K562 (cell line): ENCODE data around the gene ZNF442. TPM values are rescaled to one million over a fixed set of nuclear protein-coding genes. Genes with fewer than 3 reads are reported as not detected.
A peak's percentile ranks its signal among the peaks of the same experiment; 100 is the strongest.

Source experiments
- BHLHE40 ChIP-seq: IDR thresholded peaks from 2 replicates; pipeline ENCODE4 v1.6.1; 2011; ENCODE audit warnings: low read length, improper control_type of control experiment
- BRCA1 ChIP-seq, 2 experiments: fragments of 450-650 bp in 1 of 2; sonication (generic) in 1 of 2; formaldehyde crosslinking in 1 of 2; IDR thresholded peaks; 2 replicates each; pipeline versions ENCODE4 v1.5.0 to v1.6.1; 2017 to 2020; ENCODE audit warnings: mild to moderate bottlenecking in 1 of 2, missing genetic modification reagents in 1 of 2
- CGGBP1 ChIP-seq: fragments of 250-450 bp; sonication (Bioruptor Pico); IDR thresholded peaks from 2 replicates; pipeline ENCODE4 v1.9.0; 2021; ENCODE audit warnings: mild to moderate bottlenecking
- FUS ChIP-seq: fragments of 200-400 bp; formaldehyde crosslinking; optimal IDR thresholded peaks from 2 replicates; pipeline ENCODE3; 2017; ENCODE audit warnings: low read depth, low read length
- HSF4 ChIP-seq: fragments of 250-450 bp; sonication (Bioruptor Pico); IDR thresholded peaks from 2 replicates; pipeline ENCODE4 v2.1.2; 2022; ENCODE audit warnings: mild to moderate bottlenecking, moderate library complexity, borderline replicate concordance
- KDM5B ChIP-seq: fragments of 200-600 bp; sonication (generic); IDR thresholded peaks from 2 replicates; pipeline ENCODE4 v1.6.1; 2012; ENCODE audit warnings: low read depth, mild to moderate bottlenecking, moderate library complexity, low read length, control low read depth, inconsistent platforms; ENCODE audit not compliant: insufficient replicate concordance
- LCOR ChIP-seq: sonication (generic); formaldehyde crosslinking; IDR thresholded peaks from 2 replicates; pipeline ENCODE4 v1.8.0; 2022; ENCODE audit warnings: mild to moderate bottlenecking, missing genetic modification reagents
- MBD2 ChIP-seq: sonication (generic); IDR thresholded peaks from 2 replicates; pipeline ENCODE4 v1.6.1; 2016; ENCODE audit warnings: low read depth, borderline replicate concordance
- MGA ChIP-seq: fragments of 450-650 bp; IDR thresholded peaks from 2 replicates; pipeline ENCODE4 v1.6.1; 2016; ENCODE audit warnings: mild to moderate bottlenecking, moderate library complexity
- NBN ChIP-seq: fragments of 450-650 bp; IDR thresholded peaks from 2 replicates; pipeline ENCODE4 v1.6.1; 2016; ENCODE audit warnings: low read depth, mild to moderate bottlenecking
- NONO ChIP-seq, 2 experiments: fragments of 200-400 bp in 1 of 2; fragments of 450-650 bp in 1 of 2; formaldehyde crosslinking in 1 of 2; IDR thresholded peaks; 2 replicates each; pipeline ENCODE4 v1.6.1; 2017; ENCODE audit warnings: low read depth in 2 of 2, mild to moderate bottlenecking in 2 of 2, moderate library complexity in 2 of 2, low read length in 1 of 2
- SMARCA4 ChIP-seq: fragments of 450-650 bp; IDR thresholded peaks from 2 replicates; pipeline ENCODE4 v1.6.1; 2016
- SNAPC5 ChIP-seq: fragments of 250-450 bp; sonication (Bioruptor Pico); IDR thresholded peaks from 2 replicates; pipeline ENCODE4 v1.8.0; 2021; ENCODE audit warnings: moderate library complexity, mild to moderate bottlenecking, inconsistent platforms
- SRSF3 ChIP-seq: fragments of 200-400 bp; formaldehyde crosslinking; IDR thresholded peaks from 2 replicates; pipeline ENCODE4 v1.6.1; 2016; ENCODE audit warnings: mild to moderate bottlenecking, low read length, moderate library complexity; ENCODE audit not compliant: insufficient read depth
- ZNF584 ChIP-seq: fragments of 200-800 bp; sonication (Bioruptor generic); IDR thresholded peaks from 2 replicates; pipeline ENCODE4 v1.6.1; 2016; ENCODE audit warnings: low read depth, mild to moderate bottlenecking, missing genetic modification characterization, missing compliant biosample characterization
- polyA plus RNA-seq, 8 experiments: library from polyadenylated mRNA; depleted of rRNA in 4 of 8; stranded (reverse) in 5 of 8; unstranded in 3 of 8; fragments of >200 nt; fragmentation: Nextera tagmentation in 2 of 8; fragmentation: Illumina TruSeq in 1 of 8; extraction: Ambion mirVana in 2 of 8; extraction: Trizol in 1 of 8; gene quantifications; 2 replicates each; pipeline versions ENCODE4 v1.2.1 to v1.2.3, GENCODE V29; 2011 to 2014; ENCODE audit warnings: inconsistent platforms in 1 of 8, missing spikeins in 1 of 8
- total RNA-seq, 7 experiments: library from RNA; depleted of rRNA in 6 of 7; stranded (reverse); fragments of >200 nt in 6 of 7; fragmentation: Illumina TruSeq in 2 of 7; extraction: Trizol in 2 of 7; gene quantifications; 2 replicates each; pipeline versions ENCODE4 v1.2.1 to v1.2.3, GENCODE V29; 2011 to 2021; ENCODE audit warnings: low replicate concordance in 1 of 7

The ZNF442 gene
- total and polyA plus RNA-seq, 9 of the 15 experiments (the other 6 are each of a cell fraction or from before 2014, with no cell fraction given) = 1.7 to 7.0 (median 4.1) TPM

- TF ChIP-seq LCOR = no peak
- 0 out of 2 replicates have a peak, but pooled peaks have one; percentile 32 for TF ChIP-seq MBD2
- peak; percentile 38 to 62; a peak in 2 of 4 replicates for TF ChIP-seq NONO (IDR thresholded peaks at IDR 0.05; ENCODE audit: low read depth in 2 of 2, low read length in 1 of 2)
- no peak for TF ChIP-seq HSF4 (CRISPR knock-in tag)
- no peak for TF ChIP-seq SRSF3
- TF ChIP-seq ZNF584 = no peak
- no peak; the same call in 1 of the 2 replicates for TF ChIP-seq BHLHE40
- no peak for TF ChIP-seq SNAPC5 (CRISPR knock-in tag)
- no peak for TF ChIP-seq SMARCA4
- no peak; the same call in 1 of the 2 replicates for TF ChIP-seq MGA
- TF ChIP-seq BRCA1 (IDR thresholded peaks at IDR 0.05) = no peak
- no peak for TF ChIP-seq BRCA1 (CRISPR knock-in tag; IDR thresholded peaks at IDR 0.05)
- TF ChIP-seq FUS = no peak
- no peak for TF ChIP-seq NBN
- TF ChIP-seq CGGBP1 (CRISPR knock-in tag) = no peak
- TF ChIP-seq KDM5B = peak; percentile 91
These were observed at the start of gene ZNF442 (continued) for GRCh38 chr19:12365236-12366162.
